Subcutaneous adipose tissue (tissue), 4 donors: ENCODE results near the gene SAMD4A. TPM values are rescaled to one million over a fixed set of nuclear protein-coding genes. Genes with fewer than 3 reads are reported as not detected.

ENCODE experiments used
- total RNA-seq, 4 donors: library from RNA; depleted of rRNA; stranded (reverse); fragments of >200 nt; gene quantifications; one replicate each; pipeline ENCODE4 v1.1.0, GENCODE V29; 2016
- TF ChIP-seq, protein P1 (sequence below): fragments of 450-650 bp; IDR thresholded peaks from one replicate; pipeline ENCODE4 v1.5.1; 2016; ENCODE audit warnings: low read depth, mild to moderate bottlenecking, control low read depth, antibody characterized with exemption, moderate library complexity

The SAMD4A gene
- total RNA-seq, 4 donors from 2014 or later, result 30.0 to 65.9 (median 39.7) TPM

DNA sequence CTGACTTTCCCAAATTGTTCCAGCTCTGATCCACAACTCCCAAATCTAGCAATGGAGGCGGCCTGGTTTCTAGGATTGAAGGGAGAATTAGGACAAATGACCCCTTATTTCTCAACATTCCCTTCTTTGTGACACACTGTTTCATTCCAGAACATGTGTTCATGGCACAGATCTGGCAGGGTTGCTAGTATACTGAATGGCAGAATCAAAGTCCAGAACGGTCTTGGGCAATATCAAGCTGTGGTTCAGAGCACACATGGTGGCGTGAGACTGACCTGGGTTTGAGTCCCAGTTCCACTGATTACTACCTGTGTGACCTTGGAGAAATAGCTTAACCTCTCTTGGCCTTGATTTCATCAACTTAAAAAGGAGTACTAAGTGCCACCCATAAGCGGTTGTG lies 152.5 kb downstream of the SAMD4A start:
- TF ChIP-seq, protein P1, sequence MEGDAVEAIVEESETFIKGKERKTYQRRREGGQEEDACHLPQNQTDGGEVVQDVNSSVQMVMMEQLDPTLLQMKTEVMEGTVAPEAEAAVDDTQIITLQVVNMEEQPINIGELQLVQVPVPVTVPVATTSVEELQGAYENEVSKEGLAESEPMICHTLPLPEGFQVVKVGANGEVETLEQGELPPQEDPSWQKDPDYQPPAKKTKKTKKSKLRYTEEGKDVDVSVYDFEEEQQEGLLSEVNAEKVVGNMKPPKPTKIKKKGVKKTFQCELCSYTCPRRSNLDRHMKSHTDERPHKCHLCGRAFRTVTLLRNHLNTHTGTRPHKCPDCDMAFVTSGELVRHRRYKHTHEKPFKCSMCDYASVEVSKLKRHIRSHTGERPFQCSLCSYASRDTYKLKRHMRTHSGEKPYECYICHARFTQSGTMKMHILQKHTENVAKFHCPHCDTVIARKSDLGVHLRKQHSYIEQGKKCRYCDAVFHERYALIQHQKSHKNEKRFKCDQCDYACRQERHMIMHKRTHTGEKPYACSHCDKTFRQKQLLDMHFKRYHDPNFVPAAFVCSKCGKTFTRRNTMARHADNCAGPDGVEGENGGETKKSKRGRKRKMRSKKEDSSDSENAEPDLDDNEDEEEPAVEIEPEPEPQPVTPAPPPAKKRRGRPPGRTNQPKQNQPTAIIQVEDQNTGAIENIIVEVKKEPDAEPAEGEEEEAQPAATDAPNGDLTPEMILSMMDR, result no peak

- TF ChIP-seq, protein P1, result no peak
Observed at GRCh38 chr14:54722791-54723432, 156.0 kb downstream of the SAMD4A start.

DNA sequence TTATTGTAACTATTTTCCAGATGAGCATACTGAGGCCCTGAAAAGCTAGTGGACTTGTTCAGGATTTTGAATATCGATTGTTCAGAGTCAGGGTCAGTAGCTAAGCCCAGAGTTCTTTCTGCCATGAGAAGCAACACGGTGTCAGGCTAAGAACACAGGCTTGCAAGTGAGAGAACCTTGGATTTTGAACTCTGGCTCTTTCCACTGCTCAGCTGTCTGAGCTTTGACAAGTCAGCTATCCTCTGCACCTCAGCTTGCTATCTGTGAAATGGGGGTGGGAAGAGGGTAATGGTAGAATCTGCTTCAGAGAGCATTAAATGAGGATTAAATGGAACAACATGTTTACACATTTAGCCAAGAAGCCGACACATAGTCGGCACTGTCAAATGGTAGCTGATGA lies 157.2 kb downstream of the SAMD4A start:
- TF ChIP-seq, protein P1, result no peak

GRCh38 chr14:54724676-54725325 lies 157.9 kb downstream of the SAMD4A start:
- TF ChIP-seq, protein P1, result no peak

- TF ChIP-seq, protein P1, result no peak
Observed at GRCh38 chr14:54725998-54726397, 159.1 kb downstream of the SAMD4A start.

- TF ChIP-seq, protein P1, result no peak
Observed at GRCh38 chr14:54727929-54728328, 161.0 kb downstream of the SAMD4A start.

DNA sequence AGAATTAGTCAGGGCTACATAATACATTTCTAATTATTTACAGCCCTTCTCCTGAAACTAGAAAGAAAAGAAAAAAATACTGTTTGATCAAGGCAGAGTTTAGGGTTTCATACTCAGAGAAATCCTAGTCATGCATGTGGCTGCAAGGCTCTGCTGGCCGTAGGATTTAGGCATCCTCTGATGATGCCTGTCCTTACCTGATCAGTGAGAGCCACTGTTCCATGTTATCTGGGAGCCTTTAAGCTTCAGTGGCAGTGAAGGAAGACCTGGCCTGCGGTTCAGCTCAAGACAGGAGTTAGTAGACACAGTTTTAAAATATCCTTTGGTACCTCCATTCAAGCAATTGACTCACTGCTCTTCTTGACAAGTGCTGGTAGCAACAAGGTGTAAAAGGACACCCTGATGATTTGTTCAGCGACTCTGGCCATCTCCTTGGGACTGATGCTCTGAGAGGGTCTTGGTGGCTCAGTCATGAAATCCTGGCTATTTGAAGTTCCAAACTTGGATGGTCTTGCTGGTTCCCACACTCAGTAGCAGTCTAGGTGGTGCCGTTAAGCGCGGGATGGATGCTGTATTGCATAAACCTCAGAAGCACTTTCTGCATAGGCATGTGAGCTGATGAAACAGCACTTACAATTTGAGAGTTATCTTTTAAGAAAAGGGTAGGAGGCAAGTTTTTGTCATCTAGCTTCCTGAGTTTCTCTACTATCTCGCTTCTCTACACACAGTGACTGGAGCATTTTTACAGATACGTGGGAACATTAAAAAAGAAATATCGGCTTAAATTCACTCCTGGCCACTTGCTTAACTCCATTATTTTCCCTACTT lies 162.0 kb downstream of the SAMD4A start:
- TF ChIP-seq, protein P1, result no peak
